B cell (primary cell): ENCODE measurements around the gene ARL5B. TPM values are rescaled to one million over a fixed set of nuclear protein-coding genes. Genes with fewer than 3 reads are reported as not detected.

Source experiments
- ATAC-seq: fragments of 200-7000 bp; cut with Tn5 transposase; one replicate; pipeline ENCODE4 v1.10.0; 2021; ENCODE audit warnings: low read depth, mild to moderate bottlenecking, moderate number of reproducible peaks, moderate library complexity
- CTCF ChIA-PET: fragments of 350-600 bp; sonication (Branson Sonifier 250); formaldehyde crosslinking; loops from one replicate; lab custom pipeline; 2021; ENCODE audit warnings: antibody characterized with exemption, inconsistent platforms; lab: Charles Lee
- POLR2A ChIA-PET: fragments of 350-600 bp; sonication (Branson Sonifier 250); formaldehyde crosslinking; loops from one replicate; lab custom pipeline; 2021; ENCODE audit warnings: antibody characterized with exemption; lab: Charles Lee
- DNase-seq: peaks from one replicate; pipeline ENCODE4 v3.0.0; 2013
- H2AFZ ChIP-seq: 2 replicates; pipeline ENCODE4 v1.6.1; 2012; ENCODE audit warnings: mild to moderate bottlenecking, low read depth, low read length; ENCODE audit not compliant: insufficient read depth, poor library complexity, severe bottlenecking
- H3K27ac ChIP-seq, 2 donors: 1 replicate in 1 of 2; 2 replicates in 1 of 2; pipeline ENCODE4 v1.5.1; 2012 to 2013; ENCODE audit warnings: low read length in 2 of 2, mild to moderate bottlenecking in 2 of 2, moderate library complexity in 1 of 2
- H3K27me3 ChIP-seq, 4 experiments: fragments of 200-600 bp in 1 of 4; sonication (generic) in 1 of 4; replicated peaks in 1 of 4; 1 replicate in 2 of 4; 2 replicates in 2 of 4; pipeline versions ENCODE4 v1.6.1 to v1.7.0; 2013 to 2016; ENCODE audit warnings: low read length in 3 of 4, mild to moderate bottlenecking in 2 of 4, mixed read lengths in 1 of 4, moderate library complexity in 1 of 4; ENCODE audit not compliant: insufficient read depth in 4 of 4, control insufficient read depth in 3 of 4; ENCODE audit errors: control extremely low read depth in 1 of 4
- H3K36me3 ChIP-seq, 2 experiments: replicated peaks in 1 of 2; 1 replicate in 1 of 2; 2 replicates in 1 of 2; pipeline versions ENCODE4 v1.6.1 to v1.7.1; 2013; ENCODE audit warnings: low read length in 1 of 2; ENCODE audit not compliant: insufficient read depth in 2 of 2, control insufficient read depth in 1 of 2; ENCODE audit errors: control extremely low read depth in 1 of 2, extremely low read depth in 1 of 2
- H3K4me1 ChIP-seq, 2 donors: fragments of 200-600 bp in 1 of 2; sonication (generic) in 1 of 2; 1 replicate in 1 of 2; 2 replicates in 1 of 2; pipeline versions ENCODE4 v1.5.1 to v1.6.1; 2013 to 2017; ENCODE audit warnings: low read length in 2 of 2; ENCODE audit not compliant: control insufficient read depth in 2 of 2, insufficient read depth in 2 of 2
- H3K4me2 ChIP-seq: replicated peaks from 2 replicates; pipeline ENCODE3; 2012; ENCODE audit warnings: mild to moderate bottlenecking, low read depth, low read length; ENCODE audit not compliant: poor library complexity, severe bottlenecking
- H3K4me3 ChIP-seq, 5 experiments: fragments of 200-600 bp in 1 of 5; sonication (generic) in 1 of 5; 1 replicate in 3 of 5; 2 replicates in 2 of 5; pipeline versions ENCODE4 v1.5.1 to v1.7.0; 2011 to 2016; ENCODE audit warnings: low read length in 4 of 5, mild to moderate bottlenecking in 4 of 5, low read depth in 2 of 5, control low read depth in 1 of 5, moderate library complexity in 1 of 5; ENCODE audit not compliant: insufficient read depth in 1 of 5; ENCODE audit errors: control extremely low read depth in 1 of 5, extremely low read depth in 1 of 5
- H3K79me2 ChIP-seq: fragments of 200-600 bp; sonication (generic); one replicate; pipeline ENCODE4 v1.6.0; 2016; ENCODE audit warnings: low read length; ENCODE audit not compliant: control insufficient read depth, insufficient read depth
- H3K9ac ChIP-seq: fragments of 200-600 bp; sonication (generic); 2 replicates; pipeline ENCODE4 v1.6.1; 2017; ENCODE audit warnings: mild to moderate bottlenecking, low read length, moderate library complexity
- H3K9me3 ChIP-seq, 3 donors: one replicate each; pipeline versions ENCODE4 v1.6.1 to v1.7.1; 2013; ENCODE audit warnings: low read length in 2 of 3; ENCODE audit not compliant: control insufficient read depth in 2 of 3, insufficient read depth in 1 of 3; ENCODE audit errors: control extremely low read depth in 1 of 3
- H4K20me1 ChIP-seq: 2 replicates; pipeline ENCODE4 v1.6.0; 2012; ENCODE audit warnings: mild to moderate bottlenecking, low read length; ENCODE audit not compliant: insufficient read depth, control insufficient read depth, poor library complexity, severe bottlenecking
- H3K27ac Mint-ChIP-seq: one replicate; pipeline ENCODE4 v1.8.0; 2021; ENCODE audit warnings: mixed read lengths
- H3K27me3 Mint-ChIP-seq: one replicate; pipeline ENCODE4 v1.8.0; 2021; ENCODE audit warnings: mixed read lengths
- H3K4me1 Mint-ChIP-seq: one replicate; pipeline ENCODE4 v1.8.0; 2021; ENCODE audit warnings: mixed read lengths
- H3K4me3 Mint-ChIP-seq: one replicate; pipeline ENCODE4 v1.8.0; 2021; ENCODE audit warnings: mixed read lengths
- H3K9me3 Mint-ChIP-seq: one replicate; pipeline ENCODE4 v1.8.0; 2022; ENCODE audit warnings: mixed read lengths; ENCODE audit not compliant: insufficient read depth
- EZH2 ChIP-seq: IDR thresholded peaks from 2 replicates; pipeline ENCODE4 v1.6.1; 2012; ENCODE audit warnings: borderline replicate concordance, low read depth, mild to moderate bottlenecking, moderate library complexity, low read length; ENCODE audit not compliant: insufficient read depth, poor library complexity, severe bottlenecking
- WGBS: methylation state at CpG from one replicate; pipeline ENCODE4 v1.1.5; 2013; ENCODE audit warnings: missing lambda C conversion rate; ENCODE audit not compliant: insufficient coverage; 5-methylcytosine and 5-hydroxymethylcytosine counted together
- intact Hi-C: fragments of 100-400 bp; cut with micrococcal nuclease; formaldehyde crosslinking; loops from one replicate; pipeline ENCODE4 v1.10.0; 2022
- polyA plus RNA-seq: library from polyadenylated mRNA; depleted of rRNA; stranded (reverse); fragments of >200 nt; gene quantifications from 2 replicates; pipeline ENCODE4 v1.2.3, GENCODE V29; 2012
- total RNA-seq, 2 donors: library from RNA; stranded (reverse); fragments of 120-200 nt in 1 of 2; gene quantifications; 1 replicate in 1 of 2; 2 replicates in 1 of 2; pipeline versions ENCODE4 v1.2.3 to v1.2.4, GENCODE V29; 2013 to 2022
- TF ChIP-seq, protein P1 (sequence below): fragments of 200-600 bp; IDR thresholded peaks from one replicate; pipeline ENCODE4 v1.8.0; 2022; ENCODE audit warnings: antibody characterized with exemption, mild to moderate bottlenecking

Gene ARL5B
- total and polyA plus RNA-seq, 2 donors (not counting 1 experiment from before 2014, with no cell fraction given) = 5.2 to 13.4 TPM

DNA sequence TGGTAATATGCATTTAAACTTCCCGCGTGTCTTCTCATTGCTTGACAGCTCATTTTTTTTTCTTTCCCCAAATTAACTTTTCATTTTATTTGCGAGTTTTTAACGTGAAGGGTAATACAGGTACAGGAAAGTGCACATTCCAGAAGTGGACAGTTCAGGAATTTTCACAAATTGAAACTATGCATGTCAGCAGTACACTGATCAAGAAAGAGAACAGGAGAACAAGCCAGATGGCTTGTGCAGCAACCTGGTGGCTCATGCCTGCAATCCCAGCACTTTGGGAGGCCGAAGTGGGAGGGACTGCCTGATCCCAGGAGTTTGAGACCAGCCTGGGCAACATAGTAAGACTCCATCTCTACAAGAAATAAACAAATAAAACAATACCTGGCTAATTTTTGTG lies 28.5 kb downstream of the ARL5B start:
- no peaks in the 10 kb centered on the region for H3K4me1 ChIP-seq
- Mint-ChIP-seq H3K4me1 (no peaks in the 10 kb centered on the region), H3K27me3 (peaks cover 3% of the 10 kb centered on the region), H3K4me3 (no peak overlapping the region), H3K27ac (no peak overlapping the region), H3K9me3 (no peaks in the 10 kb centered on the region)
- H3K9me3 ChIP-seq = no peaks in the 10 kb centered on the region
- no peaks in the 10 kb centered on the region for H4K20me1 ChIP-seq
- H3K36me3 ChIP-seq = peaks cover 0 to 3% of the 10 kb centered on the region in 2 experiments
- H2AFZ ChIP-seq = no peak overlapping the region
- intact Hi-C loops = no loop called here
- no peaks in the 10 kb centered on the region for H3K27me3 ChIP-seq
- ChIA-PET CTCF (no interaction called here), POLR2A (no interaction called here)
- no peak for TF ChIP-seq EZH2
- TF ChIP-seq, protein P1, sequence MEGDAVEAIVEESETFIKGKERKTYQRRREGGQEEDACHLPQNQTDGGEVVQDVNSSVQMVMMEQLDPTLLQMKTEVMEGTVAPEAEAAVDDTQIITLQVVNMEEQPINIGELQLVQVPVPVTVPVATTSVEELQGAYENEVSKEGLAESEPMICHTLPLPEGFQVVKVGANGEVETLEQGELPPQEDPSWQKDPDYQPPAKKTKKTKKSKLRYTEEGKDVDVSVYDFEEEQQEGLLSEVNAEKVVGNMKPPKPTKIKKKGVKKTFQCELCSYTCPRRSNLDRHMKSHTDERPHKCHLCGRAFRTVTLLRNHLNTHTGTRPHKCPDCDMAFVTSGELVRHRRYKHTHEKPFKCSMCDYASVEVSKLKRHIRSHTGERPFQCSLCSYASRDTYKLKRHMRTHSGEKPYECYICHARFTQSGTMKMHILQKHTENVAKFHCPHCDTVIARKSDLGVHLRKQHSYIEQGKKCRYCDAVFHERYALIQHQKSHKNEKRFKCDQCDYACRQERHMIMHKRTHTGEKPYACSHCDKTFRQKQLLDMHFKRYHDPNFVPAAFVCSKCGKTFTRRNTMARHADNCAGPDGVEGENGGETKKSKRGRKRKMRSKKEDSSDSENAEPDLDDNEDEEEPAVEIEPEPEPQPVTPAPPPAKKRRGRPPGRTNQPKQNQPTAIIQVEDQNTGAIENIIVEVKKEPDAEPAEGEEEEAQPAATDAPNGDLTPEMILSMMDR = no peak
- no peak overlapping the region for H3K4me3 ChIP-seq
- ATAC-seq (no peak), DNase-seq (no peak)
- H3K79me2 ChIP-seq = no peaks in the 10 kb centered on the region
- no CpG with 5 or more reads among the region's 5 CpGs for WGBS
- no peak overlapping the region for H3K27ac ChIP-seq
- H3K4me2 ChIP-seq = no peak overlapping the region
- no peak overlapping the region for H3K9ac ChIP-seq

DNA sequence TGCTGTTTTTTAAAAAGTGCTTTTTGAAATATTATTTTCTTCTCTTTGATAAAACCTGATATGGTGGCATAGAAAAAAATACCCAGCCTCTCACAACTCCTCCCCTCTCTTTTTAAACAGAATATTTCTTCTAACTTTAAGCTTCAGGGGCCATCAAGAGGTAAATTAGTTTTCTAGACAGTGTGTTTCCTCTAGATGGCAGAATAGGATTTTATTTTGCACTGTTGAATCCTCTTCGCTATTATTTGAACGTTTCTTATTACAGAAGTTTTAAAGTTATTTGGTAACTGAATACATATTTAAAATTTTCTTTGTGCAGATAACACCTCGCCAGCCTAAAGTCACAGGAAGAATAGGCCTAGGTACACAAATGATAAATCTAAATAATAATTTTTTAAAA lies 30.3 kb downstream of the ARL5B start:
- no peak overlapping the region for H2AFZ ChIP-seq
- no peak overlapping the region for H3K27ac Mint-ChIP-seq
- ChIA-PET POLR2A (no interaction called here), CTCF (no interaction called here)
- H4K20me1 ChIP-seq = no peaks in the 10 kb centered on the region
- H3K4me3 Mint-ChIP-seq = no peak overlapping the region
- H3K9me3 Mint-ChIP-seq = no peaks in the 10 kb centered on the region
- ATAC-seq (no peak), DNase-seq (no peak)
- H3K27me3 Mint-ChIP-seq = peaks cover 3% of the 10 kb centered on the region
- no peak overlapping the region for H3K9ac ChIP-seq
- no peak overlapping the region for H3K4me3 ChIP-seq
- intact Hi-C loops = no loop called here
- no peaks in the 10 kb centered on the region for H3K36me3 ChIP-seq
- no peaks in the 10 kb centered on the region for H3K4me1 Mint-ChIP-seq
- no peak overlapping the region for H3K27ac ChIP-seq
- H3K27me3 ChIP-seq = no peaks in the 10 kb centered on the region
- no peaks in the 10 kb centered on the region for H3K79me2 ChIP-seq
- no peaks in the 10 kb centered on the region for H3K9me3 ChIP-seq
- WGBS = no CpG with 5 or more reads among the region's 3 CpGs
- H3K4me1 ChIP-seq = no peaks in the 10 kb centered on the region
- TF ChIP-seq, protein P1 = no peak
- no peak for TF ChIP-seq EZH2
- no peak overlapping the region for H3K4me2 ChIP-seq
